Bone marrow (tissue), 2 donors: ENCODE data around the gene UCN.
A peak's percentile ranks its signal among the peaks of the same experiment; 100 is the strongest.
"Not testable (repeated sequence)": the region's sequence is repeated elsewhere in the genome, so short reads cannot be mapped to it uniquely, and the experiment has no call there.

Experiments
- DNase-seq, 2 donors: peaks; one replicate each; lab custom pipeline; 2025; lab: John Stamatoyannopoulos, UW

Gene UCN, protein sequence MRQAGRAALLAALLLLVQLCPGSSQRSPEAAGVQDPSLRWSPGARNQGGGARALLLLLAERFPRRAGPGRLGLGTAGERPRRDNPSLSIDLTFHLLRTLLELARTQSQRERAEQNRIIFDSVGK

GRCh38 chr2:27308359-27308881 is at the start of gene UCN:
TSS of gene UCN (minus strand) at chr2:27308445. CDS start at chr2:27307895, 550 bp downstream.
- no peak for DNase-seq

DNA sequence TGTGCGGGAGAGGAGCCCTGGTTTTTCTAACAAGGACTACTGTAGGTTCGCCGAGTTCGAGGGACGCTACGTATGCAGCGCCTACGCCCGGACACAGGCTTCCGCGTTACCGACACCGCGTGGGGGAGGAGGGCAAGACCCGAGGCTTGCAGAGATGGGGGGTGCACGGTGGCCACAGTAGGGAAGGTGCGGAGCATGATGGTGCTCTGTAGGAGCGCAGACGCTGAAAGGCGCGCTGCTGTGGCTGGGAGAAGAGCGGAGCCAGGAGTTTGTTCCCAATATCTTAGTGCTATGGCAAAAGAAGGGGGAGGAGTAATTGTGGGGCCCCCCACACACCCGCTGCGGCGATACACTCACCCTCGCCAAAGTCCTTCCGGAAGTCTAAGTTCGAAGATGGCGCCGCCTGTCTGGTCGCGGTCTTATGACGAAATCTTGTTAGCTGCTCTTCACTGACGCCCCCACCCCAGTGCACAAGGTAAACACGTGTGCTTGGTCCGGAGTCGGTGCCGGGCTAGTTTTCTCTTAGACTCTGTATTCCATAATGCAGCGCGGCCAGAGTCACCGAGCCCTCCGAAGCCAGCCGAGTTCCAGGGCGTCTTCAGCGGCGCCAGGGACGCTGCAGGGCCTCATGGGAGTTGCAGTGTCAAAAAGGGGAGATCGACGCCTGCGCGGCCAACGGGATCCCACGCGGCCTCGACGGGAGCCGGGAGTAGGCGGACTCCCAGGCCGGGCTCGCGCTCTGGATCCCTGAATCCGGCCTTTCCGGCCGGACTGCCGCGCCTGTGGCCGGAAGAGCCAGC is 48.3 kb upstream of the UCN start, which contains the start of gene GTF3C2:
GTF3C2 (minus strand) TSS at position 383 of the 800 bp plus-strand sequence. CDS start 13,210 bp downstream, outside the sequence.
- peak; percentile 89 to 97 for DNase-seq

DNA sequence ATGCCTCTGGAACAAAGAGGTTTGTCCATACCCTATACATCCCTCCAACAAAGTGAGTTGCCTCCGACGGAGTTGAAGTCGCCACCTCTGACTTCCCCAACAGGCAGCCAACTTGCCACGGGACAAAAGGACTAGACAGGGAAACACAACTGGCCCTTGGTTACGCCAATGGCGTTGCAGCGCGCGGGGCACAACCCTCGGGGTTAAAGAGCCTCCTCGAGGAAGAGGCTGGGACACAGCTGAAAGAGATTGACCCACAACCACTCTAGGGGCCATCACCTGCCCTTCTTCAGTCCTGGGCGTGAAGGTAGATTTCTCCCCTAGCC is 47.8 kb upstream of the UCN start:
- peak; percentile 56 to 89 for DNase-seq

DNA sequence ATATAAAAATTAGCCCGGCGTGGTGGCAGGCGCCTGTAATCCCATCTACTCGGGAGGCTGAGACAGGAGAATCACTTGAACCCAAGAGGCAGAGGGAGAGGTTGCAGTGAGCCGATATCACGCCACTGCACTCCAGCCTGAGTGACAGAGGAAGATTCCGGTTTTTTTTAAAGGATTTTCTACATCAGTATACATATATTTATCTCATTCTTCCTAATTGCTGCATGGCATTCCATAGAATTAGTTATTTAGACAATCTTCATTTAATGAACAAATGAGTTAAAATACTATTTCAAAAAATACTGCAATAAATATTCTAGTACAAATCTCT is 46.3 kb upstream of the UCN start:
- no peak for DNase-seq

- no peak for DNase-seq
These were observed 45.7 kb upstream of the UCN start for GRCh38 chr2:27353762-27354596.

- not testable (repeated sequence) for DNase-seq
These were observed 45.1 kb upstream of the UCN start for GRCh38 chr2:27353386-27353761.

DNA sequence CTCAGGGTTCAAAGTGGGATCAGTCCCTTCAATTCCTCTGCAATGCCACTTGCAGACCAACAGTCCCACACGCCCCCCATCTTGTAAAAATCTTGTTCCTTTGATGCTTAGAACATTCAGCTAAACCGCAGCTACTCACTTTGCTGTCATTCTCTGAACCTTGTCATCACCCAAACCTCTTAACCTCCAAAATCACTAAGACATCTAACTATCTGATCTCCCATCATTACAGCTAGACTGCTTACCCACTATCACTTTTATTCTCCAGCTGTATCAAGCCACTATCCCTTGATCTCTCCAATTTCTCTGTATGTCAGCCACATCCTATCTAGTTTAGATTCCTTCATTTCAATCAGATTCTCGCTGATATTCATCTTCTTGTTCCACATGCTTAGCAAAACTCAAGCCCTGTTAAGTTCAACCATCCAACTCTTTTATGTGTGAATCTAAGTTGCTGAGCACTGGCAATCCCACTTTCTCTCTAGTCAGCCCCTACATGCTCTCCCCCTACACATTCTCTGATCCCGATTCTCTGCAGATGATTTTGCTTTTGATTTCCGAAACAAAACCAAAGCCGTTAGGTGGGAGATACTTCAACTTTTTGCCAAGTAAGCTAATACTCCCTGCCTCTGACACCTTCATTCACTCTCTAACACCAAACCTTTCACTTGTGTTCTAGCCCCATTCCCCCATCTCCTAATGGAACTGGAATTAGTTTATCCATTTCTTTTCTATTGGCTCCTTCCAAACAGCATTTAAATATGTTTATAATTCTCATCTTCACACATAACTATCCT is 43.8 kb upstream of the UCN start:
- no peak for DNase-seq

DNA sequence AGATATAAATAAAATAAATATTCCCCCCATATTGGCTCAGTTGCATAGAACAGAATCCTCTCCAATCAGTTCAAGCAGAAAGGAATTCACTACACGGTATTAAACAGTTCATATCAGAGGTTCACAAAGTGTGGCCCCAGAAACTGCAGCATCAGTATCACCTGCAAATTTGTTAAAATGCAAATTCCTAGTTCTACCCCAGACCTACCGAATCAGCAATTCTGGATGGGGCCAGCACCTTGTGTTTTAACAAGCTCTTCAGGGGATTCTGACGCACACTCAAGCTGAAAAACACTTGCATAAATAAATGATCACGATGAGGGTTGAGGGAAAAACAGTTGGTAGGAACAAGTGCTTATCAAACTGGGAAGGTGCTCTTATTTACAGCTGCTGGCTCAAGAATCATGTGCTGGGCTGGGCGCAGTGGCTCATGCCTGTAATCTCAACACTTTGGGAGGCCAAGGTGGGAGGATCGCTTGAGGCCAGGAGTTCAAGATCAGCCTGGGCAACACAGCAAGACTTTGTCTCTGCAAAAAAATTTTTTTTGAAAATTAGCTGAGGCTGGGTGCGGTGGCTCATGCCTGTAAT is 42.0 kb upstream of the UCN start:
- DNase-seq: no peak

DNA sequence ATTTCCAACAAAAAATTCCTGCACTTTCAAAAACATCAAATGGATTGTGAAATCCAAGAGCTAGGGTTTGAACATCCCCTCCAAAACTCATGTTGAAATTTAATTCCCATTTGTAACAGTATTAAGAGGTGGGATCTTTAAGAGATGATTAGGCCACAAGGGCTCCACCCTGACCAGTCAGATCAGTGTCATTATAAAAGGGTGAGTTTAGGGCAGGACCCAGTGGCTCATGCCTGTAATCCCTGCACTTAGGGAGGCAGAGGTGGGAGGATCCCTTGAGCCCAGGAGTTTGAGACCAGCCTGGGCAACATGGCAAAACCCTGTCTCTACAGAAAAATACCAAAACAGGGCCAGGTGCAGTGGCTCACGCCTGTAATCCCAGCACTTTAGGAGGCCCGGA is 39.4 kb upstream of the UCN start:
- no peak for DNase-seq

GRCh38 chr2:27336173-27336572 is 27.9 kb upstream of the UCN start:
- DNase-seq: no peak

DNA sequence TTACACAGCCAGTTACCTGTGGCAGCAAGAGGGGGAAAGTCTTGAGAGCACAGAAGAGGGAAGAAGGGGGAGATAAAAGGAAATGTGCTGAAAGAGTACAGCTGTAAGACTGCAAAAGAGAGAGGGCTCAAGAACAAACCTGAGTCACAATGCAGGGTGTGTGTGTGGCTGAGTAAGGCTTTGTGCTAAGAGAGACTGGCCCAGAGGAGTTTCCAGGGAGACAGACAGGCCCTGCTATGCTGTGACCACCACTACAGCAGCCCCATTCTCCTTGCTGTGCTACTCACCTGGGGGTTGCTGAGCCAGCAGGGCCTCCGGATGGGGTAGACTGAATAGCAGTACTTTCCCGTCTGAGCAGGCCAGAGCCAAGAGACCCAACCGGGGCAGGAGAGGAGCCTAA is 27.1 kb upstream of the UCN start:
- DNase-seq: no peak

DNA sequence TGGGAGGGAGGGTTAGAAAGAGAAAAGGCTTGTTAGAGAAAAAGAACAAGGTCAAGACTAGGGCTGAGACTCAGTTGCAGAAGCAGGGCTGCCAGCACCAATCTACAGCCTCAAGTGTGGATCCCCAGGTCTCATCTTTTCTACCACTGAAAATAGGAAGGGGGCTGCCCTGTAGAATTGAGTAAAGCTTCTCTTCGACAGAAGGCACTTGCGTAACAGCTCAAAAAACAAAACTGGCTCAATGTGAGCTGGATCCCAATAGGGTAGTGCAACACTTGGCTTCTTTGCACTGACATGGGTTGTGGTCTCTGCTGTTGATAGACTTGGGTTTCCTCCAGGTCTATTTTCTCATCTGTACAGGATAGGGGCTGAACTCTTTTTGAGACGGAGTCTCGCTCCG is 16.5 kb upstream of the UCN start:
- DNase-seq: no peak

- DNase-seq: no peak
These were observed 15.5 kb upstream of the UCN start for GRCh38 chr2:27323596-27324285.

DNA sequence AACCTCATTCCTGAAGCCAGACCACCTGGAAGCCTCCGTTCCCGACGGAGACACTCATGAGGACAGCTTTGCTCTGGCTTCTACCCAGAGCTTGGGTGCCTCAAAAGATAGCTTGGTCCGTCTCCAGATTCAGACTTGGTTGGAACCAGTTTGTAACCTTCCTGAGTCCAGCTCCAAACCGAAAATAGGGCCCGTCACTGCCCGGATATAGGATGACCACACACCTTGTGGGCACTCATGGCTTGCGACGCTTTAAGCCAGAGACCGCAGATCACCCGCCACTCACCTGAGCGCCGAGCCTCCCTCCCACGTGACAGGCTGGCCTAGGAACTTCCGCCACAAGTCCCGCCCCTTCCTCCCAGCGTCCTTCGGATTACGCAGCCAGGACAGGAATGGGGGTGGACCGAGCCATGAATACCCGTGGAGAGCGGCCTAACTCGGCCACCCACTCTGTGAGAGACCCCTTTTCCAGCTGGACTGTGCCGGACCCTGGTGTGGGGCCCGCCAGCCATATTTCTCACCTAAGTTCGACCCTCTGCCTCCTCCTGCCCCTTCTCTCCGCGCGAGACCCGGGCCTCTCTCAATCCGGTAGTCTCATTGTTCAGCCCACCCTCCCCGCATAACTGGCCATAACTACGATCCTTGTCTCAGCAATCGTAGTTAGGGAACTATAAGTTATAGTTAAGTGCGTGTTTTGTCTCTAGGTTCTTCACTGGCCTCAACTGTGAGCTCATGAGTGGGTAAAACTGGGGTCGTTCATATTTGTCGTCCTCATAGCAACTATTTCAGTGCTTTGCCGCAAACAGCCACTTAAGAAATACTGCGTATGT is 14.7 kb upstream of the UCN start, which contains the start of gene MPV17:
MPV17 (minus strand) TSS at position 332 of the 830 bp plus-strand sequence. CDS start 580 bp downstream, outside the sequence.
- peak; percentile 62 to 71 for DNase-seq

GRCh38 chr2:27322301-27322765 is 14.1 kb upstream of the UCN start:
- no peak for DNase-seq

GRCh38 chr2:27320958-27321543 is 12.8 kb upstream of the UCN start:
- no peak for DNase-seq

DNA sequence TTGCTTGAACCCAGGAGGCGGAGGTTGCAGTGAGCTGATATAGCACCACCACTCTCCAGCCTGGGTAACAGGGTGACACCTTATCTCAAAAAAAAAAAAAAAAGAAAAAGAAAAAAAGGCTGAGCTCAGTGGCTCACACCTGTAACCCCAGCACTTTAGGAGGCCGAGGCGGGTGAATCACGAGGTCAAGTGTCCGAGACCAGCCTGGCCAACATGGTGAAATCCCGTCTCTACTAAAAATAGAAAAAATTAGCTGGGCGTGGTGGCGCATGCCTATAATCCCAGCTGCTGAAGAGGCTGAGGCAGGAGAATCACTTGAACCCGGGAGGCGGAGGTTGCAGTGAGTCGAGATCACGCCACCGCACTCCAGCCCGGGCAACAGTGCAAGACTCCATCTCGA is 11.6 kb upstream of the UCN start:
- DNase-seq: not testable (repeated sequence)

- DNase-seq: no peak
These were observed 8.6 kb upstream of the UCN start for GRCh38 chr2:27316655-27317412.

DNA sequence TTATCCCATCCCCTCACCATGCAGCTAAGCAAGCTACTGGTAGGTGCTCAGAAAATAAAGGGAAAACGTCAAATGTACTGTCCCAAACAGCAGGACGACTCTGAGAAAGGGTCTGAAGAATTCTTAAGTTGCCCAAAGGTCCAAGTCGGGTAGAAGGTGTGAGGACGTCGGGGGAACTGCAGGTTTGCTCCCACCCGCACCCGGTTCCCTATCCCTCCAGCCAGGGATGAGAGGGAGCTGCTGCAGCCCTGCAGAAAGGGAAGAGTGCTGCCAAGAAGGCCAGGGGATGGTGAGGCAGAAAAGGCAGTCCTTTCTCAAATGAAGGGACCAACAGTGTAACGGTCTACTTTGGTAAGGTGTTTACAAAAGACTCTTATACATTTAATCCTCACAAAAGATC is 6.9 kb upstream of the UCN start:
- no peak for DNase-seq
